Type B pancreatic cell (in vitro differentiated cells): ENCODE results near the gene PLCH2. TPM values are rescaled to one million over a fixed set of nuclear protein-coding genes. Genes with fewer than 3 reads are reported as not detected.

Experiments
- DNase-seq: peaks from one replicate; pipeline ENCODE4 v3.0.0; 2021; ENCODE audit warnings: mixed read lengths; ENCODE audit not compliant: unreplicated experiment; ENCODE audit errors: extremely low spot score
- H3K27ac Mint-ChIP-seq: 2 replicates; pipeline ENCODE4 v1.8.0; 2021; ENCODE audit warnings: mild to moderate bottlenecking, mixed read lengths
- H3K27me3 Mint-ChIP-seq: 2 replicates; pipeline ENCODE4 v1.8.0; 2021; ENCODE audit warnings: mixed read lengths
- H3K36me3 Mint-ChIP-seq: 2 replicates; pipeline ENCODE4 v1.8.0; 2021; ENCODE audit warnings: mixed read lengths
- H3K4me1 Mint-ChIP-seq: one replicate; pipeline ENCODE4 v1.8.0; 2021; ENCODE audit warnings: mixed read lengths; ENCODE audit not compliant: unreplicated experiment
- H3K4me3 Mint-ChIP-seq: 2 replicates; pipeline ENCODE4 v1.8.0; 2021; ENCODE audit warnings: mild to moderate bottlenecking, mixed read lengths
- H3K9me3 Mint-ChIP-seq: 2 replicates; pipeline ENCODE4 v1.8.0; 2021; ENCODE audit warnings: mixed read lengths
- CTCF ChIP-seq: fragments of 200-600 bp; sonication (generic); conservative IDR thresholded peaks from 2 replicates; pipeline ENCODE4 v1.5.0; 2021; ENCODE audit warnings: antibody characterized with exemption, mild to moderate bottlenecking
- total RNA-seq: library from RNA; stranded (reverse); gene quantifications from 2 replicates; pipeline ENCODE4 v1.2.1, GENCODE V29; 2021; ENCODE audit warnings: low replicate concordance

The PLCH2 gene
- total RNA-seq, 1 donor from 2014 or later = 0.82 TPM

DNA sequence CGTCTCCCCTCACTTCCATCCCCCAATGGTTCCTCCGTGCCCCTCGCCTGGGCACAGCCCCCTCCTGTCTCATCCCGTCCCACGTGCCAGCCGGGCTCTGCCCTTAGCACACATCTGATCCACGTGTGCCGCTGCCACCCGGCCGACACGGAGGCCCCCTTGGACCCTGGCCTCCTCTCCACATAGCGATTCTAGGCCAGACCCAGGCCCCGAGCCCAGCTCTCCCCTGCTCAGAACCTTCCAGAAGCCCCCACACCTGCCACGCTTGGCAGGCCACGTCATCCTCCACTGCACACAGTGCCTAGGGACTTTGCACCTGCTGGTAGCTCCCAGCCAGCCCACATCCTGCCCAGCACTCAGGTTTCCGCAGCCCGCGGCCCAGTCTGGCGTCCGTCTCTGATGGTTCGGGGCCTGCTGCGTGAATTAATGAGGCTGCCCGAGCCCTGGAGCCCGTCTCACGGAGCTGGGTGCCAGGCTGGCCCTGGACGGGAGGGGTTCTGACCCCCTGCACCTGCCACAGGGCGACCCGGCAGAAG, 20.1 kb downstream of the PLCH2 start:
- H3K4me3 Mint-ChIP-seq = no peak overlapping the region
- no peak overlapping the region for H3K27ac Mint-ChIP-seq

GRCh38 chr1:2496746-2497145, 20.7 kb downstream of the PLCH2 start:
- no peak overlapping the region for H3K4me3 Mint-ChIP-seq
- H3K27ac Mint-ChIP-seq = no peak overlapping the region
- H3K36me3 Mint-ChIP-seq = no peaks in the 10 kb centered on the region
- DNase-seq = no peak
- no peaks in the 10 kb centered on the region for H3K4me1 Mint-ChIP-seq
- TF ChIP-seq CTCF = no peak
- H3K27me3 Mint-ChIP-seq = no peaks in the 10 kb centered on the region
- no peaks in the 10 kb centered on the region for H3K9me3 Mint-ChIP-seq

More for the DNA sequence above, 20.1 kb downstream of the PLCH2 start:
- Mint-ChIP-seq H3K36me3 (no peaks in the 10 kb centered on the region), H3K9me3 (no peaks in the 10 kb centered on the region), H3K4me1 (no peaks in the 10 kb centered on the region), H3K27me3 (peaks cover 4% of the 10 kb centered on the region)
- no peak for DNase-seq
- no peak for TF ChIP-seq CTCF

GRCh38 chr1:2497891-2498290, 21.8 kb downstream of the PLCH2 start:
- H3K9me3 Mint-ChIP-seq = no peaks in the 10 kb centered on the region
- H3K27ac Mint-ChIP-seq = no peak overlapping the region
- H3K4me3 Mint-ChIP-seq = no peak overlapping the region
- H3K36me3 Mint-ChIP-seq = no peaks in the 10 kb centered on the region
- no peaks in the 10 kb centered on the region for H3K4me1 Mint-ChIP-seq
- H3K27me3 Mint-ChIP-seq = no peaks in the 10 kb centered on the region
- DNase-seq = no peak
- TF ChIP-seq CTCF = no peak

DNA sequence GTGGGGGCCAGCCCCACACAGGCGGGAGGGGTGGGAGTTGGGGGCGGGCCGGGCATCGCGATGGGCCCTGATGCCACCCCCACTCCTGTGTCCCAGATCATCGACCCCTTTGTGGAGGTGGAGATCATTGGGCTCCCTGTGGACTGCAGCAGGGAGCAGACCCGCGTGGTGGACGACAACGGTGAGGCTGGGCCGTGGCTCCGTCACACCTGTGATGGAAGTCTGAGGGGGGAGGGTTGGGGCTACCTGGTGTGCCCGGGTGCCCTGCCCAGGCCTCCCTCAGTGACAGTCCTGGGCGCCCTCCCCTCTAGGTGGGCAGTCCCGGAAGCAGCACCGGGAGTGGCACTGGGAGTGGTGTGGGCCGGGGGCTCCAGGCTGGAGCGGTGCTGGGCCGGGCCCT, 22.6 kb downstream of the PLCH2 start:
- Mint-ChIP-seq H3K27ac (no peak overlapping the region), H3K36me3 (no peaks in the 10 kb centered on the region), H3K4me1 (no peaks in the 10 kb centered on the region)

DNA sequence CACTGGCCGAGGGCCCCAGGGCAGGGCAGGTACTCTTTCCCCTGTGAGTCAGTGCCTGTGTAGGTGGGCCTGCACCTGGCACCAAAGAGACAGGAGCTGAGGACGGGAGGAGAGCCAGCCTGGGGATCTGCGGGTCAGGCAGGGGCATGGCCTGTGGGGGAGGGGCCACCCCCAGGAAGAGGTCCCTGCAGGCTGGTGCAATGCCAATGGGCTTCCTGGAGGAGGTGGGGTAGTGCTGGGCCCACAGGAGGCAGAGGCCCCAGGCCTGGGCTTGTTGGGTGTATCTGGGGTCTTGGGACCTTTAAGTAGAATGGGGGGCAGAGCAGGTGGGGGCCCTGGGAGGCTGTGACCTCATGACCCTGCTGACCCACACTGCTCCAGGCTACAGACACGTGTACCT, 23.2 kb downstream of the PLCH2 start:
- Mint-ChIP-seq H3K27me3 (no peaks in the 10 kb centered on the region), H3K4me1 (no peaks in the 10 kb centered on the region), H3K27ac (no peak overlapping the region), H3K4me3 (no peak overlapping the region), H3K36me3 (no peaks in the 10 kb centered on the region), H3K9me3 (no peaks in the 10 kb centered on the region)
- DNase-seq = no peak
- no peak for TF ChIP-seq CTCF

More for the DNA sequence above, 22.6 kb downstream of the PLCH2 start:
- H3K9me3 Mint-ChIP-seq = no peaks in the 10 kb centered on the region
- no peak for DNase-seq
- no peak overlapping the region for H3K4me3 Mint-ChIP-seq
- no peaks in the 10 kb centered on the region for H3K27me3 Mint-ChIP-seq
- no peak for TF ChIP-seq CTCF

DNA sequence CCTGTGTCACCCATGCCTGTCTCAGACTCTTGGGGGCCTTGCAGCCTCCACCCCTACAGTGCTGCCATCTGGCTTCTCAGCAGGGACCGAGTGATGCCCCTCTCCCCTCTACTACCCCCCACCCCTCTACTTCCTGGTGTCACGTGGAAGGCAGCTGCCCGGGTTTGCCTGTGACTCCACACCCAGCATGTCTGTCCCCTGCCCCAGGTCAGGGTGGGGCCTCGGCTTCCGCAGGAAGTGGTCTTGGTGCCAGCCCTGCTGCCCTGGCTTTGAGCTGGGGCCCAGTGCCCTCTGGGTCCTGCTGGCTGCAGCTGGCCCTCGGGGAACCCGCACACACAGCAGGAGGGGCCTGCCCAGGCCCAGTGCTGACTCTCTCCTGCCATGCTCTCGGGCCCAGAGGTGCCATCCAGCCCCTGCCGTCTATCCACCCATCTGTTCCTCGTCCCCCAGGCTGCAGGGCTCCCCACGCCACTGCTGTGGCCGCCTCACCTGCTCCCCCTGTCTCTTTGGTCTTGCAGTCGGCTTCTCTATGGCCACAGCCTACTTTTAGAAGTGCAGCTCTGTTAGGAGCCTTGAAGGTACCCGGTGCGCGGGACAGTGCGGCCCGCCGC, 24.0 kb downstream of the PLCH2 start:
- H3K27ac Mint-ChIP-seq = no peak overlapping the region
- H3K36me3 Mint-ChIP-seq = no peaks in the 10 kb centered on the region
- no peak overlapping the region for H3K4me3 Mint-ChIP-seq
- H3K9me3 Mint-ChIP-seq = no peaks in the 10 kb centered on the region
- no peaks in the 10 kb centered on the region for H3K4me1 Mint-ChIP-seq
- no peak for TF ChIP-seq CTCF
- H3K27me3 Mint-ChIP-seq = no peaks in the 10 kb centered on the region
- no peak for DNase-seq
